Prostate gland (tissue), 2 donors: ENCODE measurements around the gene LSMEM2. TPM values are rescaled to one million over a fixed set of nuclear protein-coding genes. Genes with fewer than 3 reads are reported as not detected.

Source experiments
- DNase-seq: peaks from one replicate; pipeline ENCODE4 v3.0.0-alpha.2; 2019; ENCODE audit warnings: low spot score
- H3K27ac ChIP-seq, 2 donors: fragments of 200-600 bp; sonication (generic); 2 replicates each; pipeline ENCODE4 v1.5.1; 2017 to 2019
- H3K27me3 ChIP-seq: fragments of 200-600 bp; sonication (generic); replicated peaks from 2 replicates; pipeline ENCODE4 v1.5.1; 2019; ENCODE audit not compliant: insufficient read depth
- H3K36me3 ChIP-seq, 2 donors: fragments of 200-600 bp; sonication (generic); 1 replicate in 1 of 2; 2 replicates in 1 of 2; pipeline versions ENCODE4 v1.5.1 to v1.8.1; 2017 to 2019
- H3K4me1 ChIP-seq: fragments of 200-600 bp; sonication (generic); replicated peaks from 2 replicates; pipeline ENCODE4 v1.5.1; 2019
- H3K4me3 ChIP-seq, 2 donors: fragments of 200-600 bp; sonication (generic); 2 replicates each; pipeline ENCODE4 v1.5.1; 2017 to 2019
- H3K9me3 ChIP-seq: fragments of 200-600 bp; sonication (generic); 2 replicates; pipeline ENCODE4 v1.5.1; 2017
- POLR2A ChIP-seq: fragments of 450-650 bp; IDR thresholded peaks from one replicate; pipeline ENCODE4 v1.6.1; 2016; ENCODE audit warnings: antibody characterized with exemption, mild to moderate bottlenecking
- POLR2AphosphoS5 ChIP-seq: sonication (generic); formaldehyde crosslinking; IDR thresholded peaks from one replicate; pipeline ENCODE4 v1.6.1; 2017; ENCODE audit warnings: antibody characterized with exemption
- WGBS: methylation state at CpG from one replicate; pipeline ENCODE4 v1.1.5; 2018; 5-methylcytosine and 5-hydroxymethylcytosine counted together
- intact Hi-C: fragments of 100-400 bp; cut with DNase I; formaldehyde crosslinking; loops from one replicate; pipeline ENCODE4 v1.14.2; 2022
- total RNA-seq, 2 donors: library from RNA; depleted of rRNA; stranded (reverse); fragments of >200 nt; gene quantifications; one replicate each; pipeline ENCODE4 v1.1.0, GENCODE V29; 2016
- TF ChIP-seq, protein P1 (sequence below), 4 experiments: fragments of 200-600 bp in 2 of 4; fragments of 450-650 bp in 2 of 4; sonication (generic) in 2 of 4; IDR thresholded peaks; 1 replicate in 3 of 4; 2 replicates in 1 of 4; pipeline ENCODE4 v1.5.1; 2016 to 2019; ENCODE audit warnings: antibody characterized with exemption in 4 of 4, mild to moderate bottlenecking in 2 of 4, moderate library complexity in 2 of 4

The LSMEM2 gene
- total RNA-seq, 2 donors from 2014 or later: not detected

DNA sequence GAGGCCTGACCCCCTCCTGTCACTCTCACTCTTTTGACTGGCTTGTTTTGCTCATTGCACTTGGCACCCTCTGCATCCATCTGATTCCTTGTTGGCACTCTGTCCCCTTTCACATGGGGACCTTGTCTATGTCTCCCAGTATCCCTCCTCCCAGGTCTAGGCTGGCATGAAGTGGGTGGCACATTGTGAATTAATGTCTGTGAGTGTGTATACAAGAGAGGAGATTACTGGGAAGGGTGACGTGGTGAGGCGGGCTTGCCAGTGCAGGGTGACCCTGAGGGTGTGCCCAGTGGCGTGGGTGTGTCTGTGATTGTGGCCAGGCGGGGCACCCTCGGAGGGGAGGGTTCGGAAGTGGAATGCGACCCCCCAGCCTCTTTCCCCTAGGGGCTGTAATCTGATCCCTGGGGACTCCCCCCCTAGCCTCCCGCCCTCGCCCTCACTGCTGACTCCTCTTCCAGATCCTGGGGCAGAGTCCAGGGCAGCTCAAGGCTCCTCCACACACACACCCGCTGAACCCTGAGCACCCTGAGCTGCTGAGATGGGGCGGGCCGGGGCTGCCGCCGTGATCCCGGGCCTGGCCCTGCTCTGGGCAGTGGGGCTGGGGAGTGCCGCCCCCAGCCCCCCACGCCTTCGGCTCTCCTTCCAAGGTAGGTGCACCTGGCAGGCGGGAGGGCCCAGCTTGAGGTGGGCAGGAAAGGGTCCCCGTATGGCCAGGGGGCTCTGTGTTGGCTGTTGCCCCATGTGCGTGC is 10.0 kb upstream of the LSMEM2 start, which contains the start of gene SEMA3B:
SEMA3B (plus strand) TSS at position 445 of the 749 bp plus-strand sequence; CDS start at position 539, 94 bp downstream.
- Histone ChIP-seq H3K9me3 (no peaks in the 10 kb centered on the region), H3K27me3 (no peaks in the 10 kb centered on the region), H3K4me1 (peaks cover 18% of the 10 kb centered on the region), H3K27ac (peak within 1 kb of the TSS; percentile 80 to 81), H3K36me3 (no peaks in the 10 kb centered on the region), H3K4me3 (peak within 1 kb of the TSS; percentile 6 to 17)
- intact Hi-C loops: no loop called here
- TF ChIP-seq POLR2AphosphoS5: peak; percentile 61
- TF ChIP-seq, protein P1, sequence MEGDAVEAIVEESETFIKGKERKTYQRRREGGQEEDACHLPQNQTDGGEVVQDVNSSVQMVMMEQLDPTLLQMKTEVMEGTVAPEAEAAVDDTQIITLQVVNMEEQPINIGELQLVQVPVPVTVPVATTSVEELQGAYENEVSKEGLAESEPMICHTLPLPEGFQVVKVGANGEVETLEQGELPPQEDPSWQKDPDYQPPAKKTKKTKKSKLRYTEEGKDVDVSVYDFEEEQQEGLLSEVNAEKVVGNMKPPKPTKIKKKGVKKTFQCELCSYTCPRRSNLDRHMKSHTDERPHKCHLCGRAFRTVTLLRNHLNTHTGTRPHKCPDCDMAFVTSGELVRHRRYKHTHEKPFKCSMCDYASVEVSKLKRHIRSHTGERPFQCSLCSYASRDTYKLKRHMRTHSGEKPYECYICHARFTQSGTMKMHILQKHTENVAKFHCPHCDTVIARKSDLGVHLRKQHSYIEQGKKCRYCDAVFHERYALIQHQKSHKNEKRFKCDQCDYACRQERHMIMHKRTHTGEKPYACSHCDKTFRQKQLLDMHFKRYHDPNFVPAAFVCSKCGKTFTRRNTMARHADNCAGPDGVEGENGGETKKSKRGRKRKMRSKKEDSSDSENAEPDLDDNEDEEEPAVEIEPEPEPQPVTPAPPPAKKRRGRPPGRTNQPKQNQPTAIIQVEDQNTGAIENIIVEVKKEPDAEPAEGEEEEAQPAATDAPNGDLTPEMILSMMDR (IDR thresholded peaks at IDR 0.05): no peak
- peak; percentile 65 for TF ChIP-seq POLR2A
- DNase-seq: peak; percentile 66
- 24% methylated on average over 21 of the region's 21 CpGs for WGBS

DNA sequence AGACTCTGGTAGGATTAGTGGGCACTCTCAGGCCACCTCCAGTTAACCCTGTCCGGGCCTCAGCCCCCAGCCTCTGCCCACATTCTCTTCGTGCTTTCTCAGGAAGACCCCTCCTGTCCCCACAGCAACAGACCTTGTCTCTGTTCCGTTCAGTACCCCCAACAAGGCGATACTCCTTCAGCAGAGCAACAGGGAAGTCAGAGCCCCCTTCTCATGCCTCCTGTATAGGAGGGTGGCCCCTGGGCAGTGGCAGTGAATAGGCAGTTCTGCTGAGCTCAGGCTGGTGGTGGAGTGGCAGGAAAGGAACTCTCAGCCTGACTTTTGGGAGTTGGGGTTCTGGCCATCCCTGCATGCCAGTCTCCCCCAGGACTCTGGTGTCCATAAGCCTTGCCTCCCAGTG is 9.4 kb upstream of the LSMEM2 start:
- no peak for TF ChIP-seq POLR2AphosphoS5
- TF ChIP-seq, protein P1 (IDR thresholded peaks at IDR 0.05): no peak
- no peak for TF ChIP-seq POLR2A
- no peak for DNase-seq
- Histone ChIP-seq H3K4me1 (peaks cover 18% of the 10 kb centered on the region), H3K27ac (peak overlapping the region; percentile 62 to 75), H3K4me3 (peak overlapping the region in 1 of 2 donors; percentile 6), H3K36me3 (no peaks in the 10 kb centered on the region), H3K27me3 (no peaks in the 10 kb centered on the region), H3K9me3 (no peaks in the 10 kb centered on the region)
- intact Hi-C loops: no loop called here
- 39% methylated on average over 4 of the region's 4 CpGs for WGBS

DNA sequence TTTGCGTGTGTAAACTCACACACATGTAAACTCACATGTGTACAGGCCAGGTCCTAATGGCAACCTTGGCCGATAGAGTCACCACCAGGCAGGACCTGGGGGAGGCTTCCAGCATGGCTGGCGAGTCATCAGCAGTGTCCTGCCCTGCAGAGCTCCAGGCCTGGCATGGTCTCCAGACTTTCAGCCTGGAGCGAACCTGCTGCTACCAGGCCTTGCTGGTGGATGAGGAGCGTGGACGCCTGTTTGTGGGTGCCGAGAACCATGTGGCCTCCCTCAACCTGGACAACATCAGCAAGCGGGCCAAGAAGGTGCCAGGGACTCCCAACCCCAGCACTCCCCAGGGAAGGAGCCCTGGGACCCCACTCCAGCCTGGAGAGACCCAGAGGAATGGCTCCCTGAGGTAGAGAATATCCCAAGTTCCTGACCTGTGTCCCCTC is 8.9 kb upstream of the LSMEM2 start:
- TF ChIP-seq POLR2AphosphoS5: no peak
- TF ChIP-seq, protein P1 (IDR thresholded peaks at IDR 0.05): no peak
- TF ChIP-seq POLR2A: no peak
- H3K27me3 ChIP-seq: no peaks in the 10 kb centered on the region
- H3K27ac ChIP-seq: peak overlapping the region in 1 of 2 donors; percentile 62
- no peaks in the 10 kb centered on the region for H3K9me3 ChIP-seq
- 58% methylated on average over 5 of the region's 8 CpGs for WGBS
- intact Hi-C loops: no loop called here
- no peak for DNase-seq
- H3K4me3 ChIP-seq: no peak overlapping the region
- H3K36me3 ChIP-seq: no peaks in the 10 kb centered on the region
- peaks cover 18% of the 10 kb centered on the region for H3K4me1 ChIP-seq

DNA sequence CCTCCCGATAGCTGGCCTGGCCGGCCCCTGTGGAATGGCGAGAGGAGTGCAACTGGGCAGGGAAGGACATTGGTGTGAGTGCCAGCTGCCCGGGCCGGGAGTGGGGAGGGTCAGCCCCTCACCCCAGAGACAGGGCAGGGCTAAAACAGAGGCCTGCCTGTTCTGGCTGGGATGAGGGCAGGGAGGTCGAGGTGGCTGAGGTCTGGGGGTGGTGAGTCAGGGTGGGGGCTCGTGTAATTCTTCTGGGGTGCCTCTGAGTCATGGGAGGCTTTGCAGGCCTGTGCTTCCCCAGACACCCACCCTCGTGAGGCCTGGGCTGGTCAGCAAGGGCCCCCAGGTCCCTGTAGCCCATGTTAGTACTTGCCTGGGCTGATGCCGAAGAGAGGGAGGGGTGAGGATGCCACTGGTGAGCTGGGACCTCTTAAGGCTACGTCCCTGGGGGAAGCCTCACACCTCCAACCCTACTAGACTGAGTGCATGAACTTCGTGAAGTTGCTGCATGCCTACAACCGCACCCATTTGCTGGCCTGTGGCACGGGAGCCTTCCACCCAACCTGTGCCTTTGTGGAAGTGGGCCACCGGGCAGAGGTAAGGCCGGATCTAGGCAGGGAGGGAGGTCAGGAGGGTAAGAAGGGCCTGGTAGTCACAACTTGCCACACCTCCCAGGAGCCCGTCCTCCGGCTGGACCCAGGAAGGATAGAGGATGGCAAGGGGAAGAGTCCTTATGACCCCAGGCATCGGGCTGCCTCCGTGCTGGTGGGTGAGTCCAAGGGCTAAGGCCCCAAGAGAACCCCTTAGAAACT is 8.3 kb upstream of the LSMEM2 start:
- peak overlapping the region in 1 of 2 donors; percentile 62 for H3K27ac ChIP-seq
- H3K27me3 ChIP-seq: no peaks in the 10 kb centered on the region
- H3K36me3 ChIP-seq: no peaks in the 10 kb centered on the region
- H3K4me1 ChIP-seq: peaks cover 18% of the 10 kb centered on the region
- WGBS: 71% methylated on average over 19 of the region's 19 CpGs
- TF ChIP-seq, protein P1 (IDR thresholded peaks at IDR 0.05): no peak
- no peak for TF ChIP-seq POLR2AphosphoS5
- TF ChIP-seq POLR2A: no peak
- no peak overlapping the region for H3K4me3 ChIP-seq
- intact Hi-C loops: no loop called here
- DNase-seq: no peak
- no peaks in the 10 kb centered on the region for H3K9me3 ChIP-seq
